ENCODE data around the gene KIF4A. TPM values are rescaled to one million over a fixed set of nuclear protein-coding genes. Genes with fewer than 3 reads are reported as not detected.

The KIF4A gene
- total RNA-seq, 2 donors from 2014 or later = not detected

- DNase-seq (no peak), ATAC-seq (no peak)
- TF ChIP-seq, protein P1, sequence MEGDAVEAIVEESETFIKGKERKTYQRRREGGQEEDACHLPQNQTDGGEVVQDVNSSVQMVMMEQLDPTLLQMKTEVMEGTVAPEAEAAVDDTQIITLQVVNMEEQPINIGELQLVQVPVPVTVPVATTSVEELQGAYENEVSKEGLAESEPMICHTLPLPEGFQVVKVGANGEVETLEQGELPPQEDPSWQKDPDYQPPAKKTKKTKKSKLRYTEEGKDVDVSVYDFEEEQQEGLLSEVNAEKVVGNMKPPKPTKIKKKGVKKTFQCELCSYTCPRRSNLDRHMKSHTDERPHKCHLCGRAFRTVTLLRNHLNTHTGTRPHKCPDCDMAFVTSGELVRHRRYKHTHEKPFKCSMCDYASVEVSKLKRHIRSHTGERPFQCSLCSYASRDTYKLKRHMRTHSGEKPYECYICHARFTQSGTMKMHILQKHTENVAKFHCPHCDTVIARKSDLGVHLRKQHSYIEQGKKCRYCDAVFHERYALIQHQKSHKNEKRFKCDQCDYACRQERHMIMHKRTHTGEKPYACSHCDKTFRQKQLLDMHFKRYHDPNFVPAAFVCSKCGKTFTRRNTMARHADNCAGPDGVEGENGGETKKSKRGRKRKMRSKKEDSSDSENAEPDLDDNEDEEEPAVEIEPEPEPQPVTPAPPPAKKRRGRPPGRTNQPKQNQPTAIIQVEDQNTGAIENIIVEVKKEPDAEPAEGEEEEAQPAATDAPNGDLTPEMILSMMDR (IDR thresholded peaks at IDR 0.05) = no peak
- no peak for TF ChIP-seq POLR2A (IDR thresholded peaks at IDR 0.05)
- intact Hi-C loops (cut with DNase I) = no loop called here
- no peaks in the 10 kb centered on the region for H3K27me3 ChIP-seq
- no peak overlapping the region for H3K4me3 ChIP-seq
- H3K27ac ChIP-seq = no peak overlapping the region
- no peaks in the 10 kb centered on the region for H3K9me3 ChIP-seq
- H3K4me1 ChIP-seq = no peaks in the 10 kb centered on the region
- WGBS, 2 donors = 97 to 100% methylated on average over 2 of the region's 2 CpGs
- H3K36me3 ChIP-seq (replicated peaks in 1 of 2; ENCODE audit: insufficient read depth in 1 of 2, low read depth in 2 of 2) = no peaks in the 10 kb centered on the region
Observed at GRCh38 chrX:70255452-70255851, 34.5 kb upstream of the KIF4A start.

- intact Hi-C loops (cut with DNase I) = no loop called here
Observed at GRCh38 chrX:70257423-70258288, 32.2 kb upstream of the KIF4A start.

GRCh38 chrX:70260104-70260503 is 29.8 kb upstream of the KIF4A start, which contains the start of gene P2RY4:
Gene P2RY4, minus strand, starts transcription at chrX:70260204. Its CDS starts 580 bp downstream, at chrX:70259624.
- no peak for DNase-seq
- no peak for TF ChIP-seq POLR2A (IDR thresholded peaks at IDR 0.05)
- TF ChIP-seq, protein P1 (IDR thresholded peaks at IDR 0.05) = no peak
- no peaks in the 10 kb centered on the region for H3K9me3 ChIP-seq
- H3K4me1 ChIP-seq = no peaks in the 10 kb centered on the region
- H3K27me3 ChIP-seq = no peaks in the 10 kb centered on the region
- H3K4me3 ChIP-seq = no peak within 1 kb of the TSS
- no peak for ATAC-seq
- H3K36me3 ChIP-seq (replicated peaks in 1 of 2; ENCODE audit: insufficient read depth in 1 of 2, low read depth in 2 of 2) = no peaks in the 10 kb centered on the region
- 49 to 70% methylated on average over 3 of the region's 4 CpGs for WGBS, 2 donors
- H3K27ac ChIP-seq = no peak within 1 kb of the TSS
- intact Hi-C loops (cut with DNase I) = no loop called here

More at GRCh38 chrX:70257423-70258288, 32.2 kb upstream of the KIF4A start:
- Histone ChIP-seq H3K9me3 (no peaks in the 10 kb centered on the region), H3K36me3 (replicated peaks in 1 of 2; ENCODE audit: insufficient read depth in 1 of 2, low read depth in 2 of 2) (no peaks in the 10 kb centered on the region), H3K4me3 (no peak overlapping the region), H3K27me3 (no peaks in the 10 kb centered on the region), H3K27ac (no peak overlapping the region), H3K4me1 (no peaks in the 10 kb centered on the region)
- ATAC-seq = no peak
- TF ChIP-seq, protein P1 (IDR thresholded peaks at IDR 0.05) = no peak
- TF ChIP-seq POLR2A (IDR thresholded peaks at IDR 0.05) = no peak
- 37 to 81% methylated on average over 2 to 5 of the region's 5 CpGs for WGBS, 2 donors
- no peak for DNase-seq

- TF ChIP-seq POLR2A (IDR thresholded peaks at IDR 0.05) = no peak
- TF ChIP-seq, protein P1 (IDR thresholded peaks at IDR 0.05) = peak in 4 of 7 experiments; percentile 21 to 26 (median 24)
- no peaks in the 10 kb centered on the region for H3K9me3 ChIP-seq
- H3K4me1 ChIP-seq = no peaks in the 10 kb centered on the region
- H3K27me3 ChIP-seq = no peaks in the 10 kb centered on the region
- H3K27ac ChIP-seq = no peak overlapping the region
- DNase-seq = peak; percentile 11 to 34 (median 22)
- H3K4me3 ChIP-seq = no peak overlapping the region
- ATAC-seq = no peak
- 25 to 46% methylated on average over 3 to 7 of the region's 7 CpGs for WGBS, 2 donors
- intact Hi-C loops (cut with DNase I) = no loop called here
- no peaks in the 10 kb centered on the region for H3K36me3 ChIP-seq (replicated peaks in 1 of 2; ENCODE audit: insufficient read depth in 1 of 2, low read depth in 2 of 2)
Observed at GRCh38 chrX:70262952-70263567, 26.8 kb upstream of the KIF4A start.
